A549 (cell line): ENCODE results near the gene POLK.

ENCODE experiments used
- CTCF ChIP-seq: fragments of >200 bp; sonication (Bioruptor Twin); formaldehyde crosslinking; IDR thresholded peaks from 3 replicates; pipeline ENCODE4 v1.5.1; 2016
- EP300 ChIP-seq, 2 experiments: fragments of >200 bp; sonication (Bioruptor Twin); formaldehyde crosslinking; IDR thresholded peaks; 2 replicates in 1 of 2; 3 replicates in 1 of 2; pipeline ENCODE4 v1.6.1; 2016 to 2017
- ZC3H11A ChIP-seq: fragments of 450-650 bp; IDR thresholded peaks from 2 replicates; pipeline ENCODE4 v1.6.1; 2014; ENCODE audit warnings: antibody characterized with exemption, mild to moderate bottlenecking

GRCh38 chr5:75550597-75550996 lies 38.9 kb downstream of the POLK start:
- TF ChIP-seq ZC3H11A (no peak), EP300 (IDR thresholded peaks at IDR 0.05) (no peak), CTCF (no peak)
